Pancreas (tissue), 10 donors: ENCODE results near the gene KLF3. TPM values are rescaled to one million over a fixed set of nuclear protein-coding genes. Genes with fewer than 3 reads are reported as not detected.

Experiments used
- ATAC-seq, 4 donors: fragments of 200-7000 bp; cut with Tn5 transposase; one replicate each; pipeline versions ENCODE4 v1.8.0 to v1.9.1; 2020; ENCODE audit warnings: mild to moderate bottlenecking in 4 of 4, moderate library complexity in 4 of 4
- DNase-seq, 6 donors: peaks; one replicate each; pipeline ENCODE4 v3.0.0-alpha.2; 2020
- FAIRE-seq: peaks from 2 replicates; lab custom pipeline; 2012; peaks lifted over from hg19 to GRCh38; lab: Jason Lieb, UNC
- H3K27ac ChIP-seq, 4 donors: fragments of 200-600 bp; sonication (generic); 1 replicate in 3 of 4; 2 replicates in 1 of 4; pipeline versions ENCODE4 v1.5.0 to v1.8.0; 2020
- H3K27me3 ChIP-seq, 4 donors: fragments of 200-600 bp; one replicate each; pipeline ENCODE4 v1.8.0; 2021
- H3K36me3 ChIP-seq, 3 donors: fragments of 200-600 bp; sonication (generic) in 1 of 3; one replicate each; pipeline versions ENCODE4 v1.5.0 to v1.8.0; 2020 to 2021
- H3K4me1 ChIP-seq, 3 donors: fragments of 200-600 bp; one replicate each; pipeline ENCODE4 v1.8.0; 2021
- H3K4me3 ChIP-seq, 4 donors: fragments of 200-600 bp; sonication (generic) in 2 of 4; one replicate each; pipeline versions ENCODE4 v1.5.0 to v1.8.0; 2020 to 2021
- H3K9me3 ChIP-seq, 4 donors: fragments of 200-600 bp; one replicate each; pipeline ENCODE4 v1.8.0; 2021
- CTCF ChIP-seq, 4 donors: fragments of 200-600 bp; sonication (generic) in 3 of 4; IDR thresholded peaks; one replicate each; pipeline versions ENCODE4 v1.5.0 to v1.8.0; 2021; ENCODE audit warnings: antibody characterized with exemption in 4 of 4
- WGBS, 2 donors: extraction: QIAGEN DNeasy Blood & Tissue Kit; methylation state at CpG; one replicate each; pipeline ENCODE4 v1.1.7; 2013; 5-methylcytosine and 5-hydroxymethylcytosine counted together
- intact Hi-C, 3 donors: fragments of 100-400 bp; cut with DNase I; formaldehyde crosslinking; loops; one replicate each; pipeline versions ENCODE4 v1.11.1 to v1.14.2; 2022
- polyA plus RNA-seq, 2 donors: library from polyadenylated mRNA; stranded (reverse); fragments of 200-250 nt; gene quantifications; one replicate each; pipeline ENCODE4 v1.2.3, GENCODE V29; 2013
- total RNA-seq, 6 donors: library from RNA; stranded (reverse); fragmentation: NEBNext Ultra II Directional in 4 of 6; extraction: Animal tissue kit (Norgen Biotek cat#: 25700) in 4 of 6; gene quantifications; one replicate each; pipeline versions ENCODE4 v1.2.1 to v1.2.4, GENCODE V29; 2021 to 2023
- donor health status: healthy with polysubstance abuse.
- donor health status: DM: no; HTN: no; CAD: no; lungs with moderate emphysema.
- donor health status: DM: no; HTN: no; CAD: no.
- donor health status: control.
- donor health status: control.
- donor health status: Bipolar disorder and iron deficiency.
- donor health status: DM: yes; HTN: yes; CAD: no.
- donor health status: DM: no; HTN: no; CAD: no.
- donor health status: DM: no; HTN: no; CAD: no.
- donor health status: DM: yes; HTN: yes; CAD: no.

KLF3 gene
- total and polyA plus RNA-seq, 8 donors, result 8.7 to 33.4 (median 25.0) TPM

GRCh38 chr4:38675146-38676121 is 11.4 kb downstream of the KLF3 start:
- WGBS, 2 donors, result 3 to 5% methylated on average over 7 of the region's 7 CpGs
- Histone ChIP-seq H3K27ac (peak overlapping the region in 3 of 4 donors; percentile 63 to 99 (median 74)), H3K9me3 (no peaks in the 10 kb centered on the region), H3K4me3 (peak overlapping the region in 1 of 4 donors; percentile 8), H3K36me3 (no peaks in the 10 kb centered on the region), H3K27me3 (no peaks in the 10 kb centered on the region), H3K4me1 (peaks cover 43 to 67% (median 50%) of the 10 kb centered on the region in 3 donors)
- FAIRE-seq, result no peak
- TF ChIP-seq CTCF (IDR thresholded peaks at IDR 0.05), result peak; percentile 65 to 84 (median 78)
- ATAC-seq, result peak; percentile 58 to 76 (median 66)
- intact Hi-C loops, result loop anchor here in 1 of 3 donors (10.0 kb wide), 3 partner anchors 291 to 491 kb away; no protein-coding TSS in a partner anchor
- peak in 5 of 6 donors; percentile 62 to 81 (median 72) for DNase-seq

GRCh38 chr4:38676986-38677385 is 13.0 kb downstream of the KLF3 start:
- Histone ChIP-seq H3K9me3 (no peaks in the 10 kb centered on the region), H3K4me3 (no peak overlapping the region), H3K27ac (no peak overlapping the region), H3K27me3 (no peaks in the 10 kb centered on the region), H3K4me1 (peaks cover 27 to 52% (median 35%) of the 10 kb centered on the region in 3 donors), H3K36me3 (peaks cover 0 to 15% (median 7%) of the 10 kb centered on the region in 3 donors)
- WGBS, 2 donors, result 89 to 94% methylated on average over 12 of the region's 12 CpGs
- FAIRE-seq (no peak), ATAC-seq (no peak), DNase-seq (no peak)
- intact Hi-C loops, result loop anchor here in 1 of 3 donors (10.0 kb wide), 3 partner anchors 292 to 492 kb away; no protein-coding TSS in a partner anchor
- no peak for TF ChIP-seq CTCF (IDR thresholded peaks at IDR 0.05)

- Histone ChIP-seq H3K27me3 (no peaks in the 10 kb centered on the region), H3K27ac (no peak overlapping the region), H3K4me1 (peaks cover 23 to 47% (median 30%) of the 10 kb centered on the region in 3 donors), H3K36me3 (peaks cover 0 to 20% (median 7%) of the 10 kb centered on the region in 3 donors), H3K9me3 (no peaks in the 10 kb centered on the region), H3K4me3 (no peak overlapping the region)
- WGBS, 2 donors, result 78 to 83% methylated on average over 6 of the region's 6 CpGs
- ATAC-seq (no peak), FAIRE-seq (no peak), DNase-seq (no peak)
- TF ChIP-seq CTCF (IDR thresholded peaks at IDR 0.05), result no peak
- intact Hi-C loops, result loop anchor here in 1 of 3 donors (10.0 kb wide), 3 partner anchors 293 to 493 kb away; no protein-coding TSS in a partner anchor
These were observed 13.4 kb downstream of the KLF3 start for GRCh38 chr4:38677441-38677840.

GRCh38 chr4:38678078-38678477 is 14.1 kb downstream of the KLF3 start:
- no peak for TF ChIP-seq CTCF (IDR thresholded peaks at IDR 0.05)
- H3K27me3 ChIP-seq, result no peaks in the 10 kb centered on the region
- DNase-seq (no peak), FAIRE-seq (no peak), ATAC-seq (no peak)
- H3K27ac ChIP-seq, result no peak overlapping the region
- peaks cover 0 to 21% (median 7%) of the 10 kb centered on the region in 3 donors for H3K36me3 ChIP-seq
- intact Hi-C loops, result loop anchor here in 1 of 3 donors (10.0 kb wide), 3 partner anchors 293 to 493 kb away; no protein-coding TSS in a partner anchor
- H3K4me3 ChIP-seq, result no peak overlapping the region
- WGBS, 2 donors, result 53 to 61% methylated on average over 5 of the region's 5 CpGs
- peaks cover 16 to 41% (median 29%) of the 10 kb centered on the region in 3 donors for H3K4me1 ChIP-seq
- H3K9me3 ChIP-seq, result no peaks in the 10 kb centered on the region
